HG03469 (cell line): ENCODE measurements around the gene ADAMTS2.

Experiments used
- ATAC-seq: cut with Tn5 transposase; IDR thresholded peaks from one replicate; pipeline ENCODE4 v1.9.1; 2021; ENCODE audit warnings: mild to moderate bottlenecking, moderate library complexity, moderate number of reproducible peaks; ENCODE audit not compliant: unreplicated experiment

Gene ADAMTS2

GRCh38 chr5:179269781-179270543, 75.3 kb downstream of the ADAMTS2 start:
- no peak for ATAC-seq

GRCh38 chr5:179268966-179269693, 76.1 kb downstream of the ADAMTS2 start:
- no peak for ATAC-seq

- ATAC-seq, result no peak
Measured at GRCh38 chr5:179268399-179268952, 76.8 kb downstream of the ADAMTS2 start.

- no peak for ATAC-seq
Measured at GRCh38 chr5:179267671-179268083, 77.6 kb downstream of the ADAMTS2 start.

GRCh38 chr5:179267071-179267670, 78.1 kb downstream of the ADAMTS2 start:
- ATAC-seq, result no peak

- ATAC-seq, result no peak
Measured at GRCh38 chr5:179266291-179267070, 78.8 kb downstream of the ADAMTS2 start.

GRCh38 chr5:179265514-179266290, 79.6 kb downstream of the ADAMTS2 start:
- ATAC-seq, result no peak

- no peak for ATAC-seq
Measured at GRCh38 chr5:179264783-179265513, 80.3 kb downstream of the ADAMTS2 start.

GRCh38 chr5:179264053-179264782, 81.0 kb downstream of the ADAMTS2 start:
- no peak for ATAC-seq

GRCh38 chr5:179263391-179264052, 81.7 kb downstream of the ADAMTS2 start:
- ATAC-seq, result no peak

GRCh38 chr5:179262126-179262920, 82.9 kb downstream of the ADAMTS2 start:
- no peak for ATAC-seq

GRCh38 chr5:179261301-179262125, 83.7 kb downstream of the ADAMTS2 start:
- ATAC-seq, result no peak

GRCh38 chr5:179260324-179261070, 84.8 kb downstream of the ADAMTS2 start:
- no peak for ATAC-seq

GRCh38 chr5:179259731-179260323, 85.4 kb downstream of the ADAMTS2 start:
- ATAC-seq, result no peak
